Embryonic facial prominence (tissue), 1 donor: ENCODE data around the gene LONP2.
"Not testable (repeated sequence)": the region's sequence is repeated elsewhere in the genome, so short reads cannot be mapped to it uniquely, and the experiment has no call there.

Source experiments
- DNase-seq: peaks from one replicate; pipeline ENCODE4 v3.0.0-alpha.2; 2016; ENCODE audit errors: extremely low spot score

LONP2 gene

GRCh38 chr16:48291754-48292153 lies 47.7 kb downstream of the LONP2 start:
- no peak for DNase-seq

- no peak for DNase-seq
These were observed 48.4 kb downstream of the LONP2 start for GRCh38 chr16:48292452-48292851.

- DNase-seq = no peak
These were observed 50.6 kb downstream of the LONP2 start for GRCh38 chr16:48294724-48295123.

- DNase-seq = no peak
These were observed 51.6 kb downstream of the LONP2 start for GRCh38 chr16:48295488-48296281.

GRCh38 chr16:48299471-48299870 lies 55.4 kb downstream of the LONP2 start:
- no peak for DNase-seq

- no peak for DNase-seq
These were observed 56.3 kb downstream of the LONP2 start for GRCh38 chr16:48300391-48300856.

- DNase-seq = no peak
These were observed 64.4 kb downstream of the LONP2 start for GRCh38 chr16:48308535-48308934.

- DNase-seq = no peak
These were observed 67.0 kb downstream of the LONP2 start for GRCh38 chr16:48310908-48311641.

- DNase-seq = not testable (repeated sequence)
These were observed 69.8 kb downstream of the LONP2 start for GRCh38 chr16:48313905-48314304.

- no peak for DNase-seq
These were observed 72.9 kb downstream of the LONP2 start for GRCh38 chr16:48317026-48317425.

- no peak for DNase-seq
These were observed 73.7 kb downstream of the LONP2 start for GRCh38 chr16:48317614-48318315.

GRCh38 chr16:48318630-48319029 lies 74.5 kb downstream of the LONP2 start:
- no peak for DNase-seq

- DNase-seq = no peak
These were observed 77.4 kb downstream of the LONP2 start for GRCh38 chr16:48321317-48322036.

GRCh38 chr16:48323783-48324775 lies 80.0 kb downstream of the LONP2 start:
- no peak for DNase-seq

- no peak for DNase-seq
These were observed 82.8 kb downstream of the LONP2 start for GRCh38 chr16:48326915-48327314.

- DNase-seq = no peak
These were observed 85.0 kb downstream of the LONP2 start for GRCh38 chr16:48329138-48329537.

GRCh38 chr16:48330189-48330840 lies 86.2 kb downstream of the LONP2 start:
- DNase-seq = no peak

- no peak for DNase-seq
These were observed 86.7 kb downstream of the LONP2 start for GRCh38 chr16:48330841-48331192.

GRCh38 chr16:48332978-48333377 lies 88.9 kb downstream of the LONP2 start:
- no peak for DNase-seq

- no peak for DNase-seq
These were observed 90.2 kb downstream of the LONP2 start for GRCh38 chr16:48334325-48334724.
